Spinal cord (tissue), 10 donors: ENCODE measurements around the gene XYLT1. TPM values are rescaled to one million over a fixed set of nuclear protein-coding genes. Genes with fewer than 3 reads are reported as not detected.

Experiments used
- DNase-seq, 6 donors: peaks; one replicate each; pipeline versions ENCODE4 v3.0.0 to v3.0.0-alpha.2; 2013 to 2015; ENCODE audit warnings: low spot score in 6 of 6, low read depth in 4 of 6
- H3K27ac ChIP-seq: one replicate; pipeline ENCODE4 v1.5.1; 2013; ENCODE audit warnings: low read depth, low read length, control low read depth
- H3K27me3 ChIP-seq: one replicate; pipeline ENCODE4 v1.6.1; 2013; ENCODE audit warnings: low read length; ENCODE audit not compliant: control insufficient read depth, insufficient read depth
- H3K36me3 ChIP-seq: one replicate; pipeline ENCODE4 v1.6.1; 2013; ENCODE audit warnings: low read length; ENCODE audit not compliant: control insufficient read depth, insufficient read depth
- H3K4me1 ChIP-seq: one replicate; pipeline ENCODE4 v1.6.1; 2013; ENCODE audit warnings: low read length; ENCODE audit not compliant: control insufficient read depth, insufficient read depth
- H3K4me3 ChIP-seq: one replicate; pipeline ENCODE4 v1.5.1; 2013; ENCODE audit warnings: low read depth, low read length, control low read depth
- H3K9me3 ChIP-seq: one replicate; pipeline ENCODE4 v1.6.1; 2013; ENCODE audit warnings: low read length; ENCODE audit not compliant: control insufficient read depth, insufficient read depth
- WGBS: methylation state at CpG from one replicate; pipeline ENCODE4 v1.1.5; 2013; ENCODE audit warnings: missing lambda C conversion rate; ENCODE audit not compliant: insufficient coverage; 5-methylcytosine and 5-hydroxymethylcytosine counted together
- polyA plus RNA-seq, 2 donors: library from polyadenylated mRNA; unstranded; fragments of 120-200 nt; gene quantifications; one replicate each; pipeline ENCODE4 v1.2.1, GENCODE V29; 2013; ENCODE audit not compliant: insufficient read length in 2 of 2
- total RNA-seq, 2 donors: library from RNA; depleted of rRNA in 1 of 2; stranded (reverse); fragments of 120-200 nt in 1 of 2; fragments of >200 nt in 1 of 2; gene quantifications; one replicate each; pipeline versions ENCODE4 v1.2.3 to v1.2.4, GENCODE V29; 2013 to 2014
- donor health status: healthy.

Gene XYLT1
- total and polyA plus RNA-seq, 4 donors, result 13.0 to 17.0 (median 15.2) TPM

- peak overlapping the region; percentile 5 for H3K4me3 ChIP-seq
- H3K36me3 ChIP-seq, result peaks cover 7% of the 10 kb centered on the region
- H3K27ac ChIP-seq, result peak overlapping the region; percentile 40
- WGBS, result 10% methylated on average over 15 of the region's 17 CpGs
- H3K9me3 ChIP-seq, result no peaks in the 10 kb centered on the region
- DNase-seq, result peak; percentile 31 to 94 (median 50)
- H3K4me1 ChIP-seq, result peaks cover 23% of the 10 kb centered on the region
- no peaks in the 10 kb centered on the region for H3K27me3 ChIP-seq
Measured at GRCh38 chr16:17160920-17161431, 309.8 kb downstream of the XYLT1 start.

GRCh38 chr16:17160285-17160853 lies 310.4 kb downstream of the XYLT1 start:
- H3K9me3 ChIP-seq, result no peaks in the 10 kb centered on the region
- H3K4me1 ChIP-seq, result peaks cover 23% of the 10 kb centered on the region
- DNase-seq, result peak in 2 of 6 donors; percentile 50 to 83
- WGBS, result 23% methylated on average over 15 of the region's 18 CpGs
- H3K27ac ChIP-seq, result no peak overlapping the region
- no peak overlapping the region for H3K4me3 ChIP-seq
- H3K27me3 ChIP-seq, result no peaks in the 10 kb centered on the region
- H3K36me3 ChIP-seq, result peaks cover 7% of the 10 kb centered on the region

GRCh38 chr16:17159617-17160016 lies 311.1 kb downstream of the XYLT1 start:
- H3K27ac ChIP-seq, result no peak overlapping the region

GRCh38 chr16:17155936-17156335 lies 314.8 kb downstream of the XYLT1 start:
- H3K4me1 ChIP-seq, result peaks cover 11% of the 10 kb centered on the region
- no CpG with 5 or more reads among the region's 1 CpG for WGBS

More at GRCh38 chr16:17159617-17160016, 311.1 kb downstream of the XYLT1 start:
- DNase-seq, result peak in 2 of 6 donors; percentile 25 to 63
- WGBS, result 38% methylated on average over 11 of the region's 12 CpGs
- peaks cover 7% of the 10 kb centered on the region for H3K36me3 ChIP-seq
- no peaks in the 10 kb centered on the region for H3K9me3 ChIP-seq
- H3K4me3 ChIP-seq, result no peak overlapping the region
- H3K27me3 ChIP-seq, result no peaks in the 10 kb centered on the region
- peaks cover 23% of the 10 kb centered on the region for H3K4me1 ChIP-seq

GRCh38 chr16:17155485-17155884 lies 315.3 kb downstream of the XYLT1 start:
- no peak for DNase-seq
- H3K36me3 ChIP-seq, result peaks cover 3% of the 10 kb centered on the region
- peaks cover 6% of the 10 kb centered on the region for H3K4me1 ChIP-seq
- H3K27me3 ChIP-seq, result no peaks in the 10 kb centered on the region
- no peak overlapping the region for H3K27ac ChIP-seq
- 100% methylated on average over 1 of the region's 5 CpGs for WGBS
- H3K4me3 ChIP-seq, result no peak overlapping the region
- no peaks in the 10 kb centered on the region for H3K9me3 ChIP-seq

More at GRCh38 chr16:17155936-17156335, 314.8 kb downstream of the XYLT1 start:
- H3K9me3 ChIP-seq, result no peaks in the 10 kb centered on the region
- H3K27ac ChIP-seq, result no peak overlapping the region
- H3K36me3 ChIP-seq, result peaks cover 3% of the 10 kb centered on the region
- no peak overlapping the region for H3K4me3 ChIP-seq
- H3K27me3 ChIP-seq, result no peaks in the 10 kb centered on the region
- DNase-seq, result no peak

- Histone ChIP-seq H3K9me3 (no peaks in the 10 kb centered on the region), H3K27me3 (no peaks in the 10 kb centered on the region), H3K36me3 (peaks cover 3% of the 10 kb centered on the region), H3K27ac (no peak overlapping the region), H3K4me3 (no peak overlapping the region), H3K4me1 (peaks cover 1% of the 10 kb centered on the region)
- 50% methylated on average over 1 of the region's 2 CpGs for WGBS
- no peak for DNase-seq
Measured at GRCh38 chr16:17154981-17155380, 315.8 kb downstream of the XYLT1 start.

- Histone ChIP-seq H3K4me3 (no peak overlapping the region), H3K36me3 (peaks cover 3% of the 10 kb centered on the region), H3K27ac (no peak overlapping the region), H3K9me3 (no peaks in the 10 kb centered on the region), H3K4me1 (no peaks in the 10 kb centered on the region), H3K27me3 (no peaks in the 10 kb centered on the region)
- peak in 1 of 6 donors; percentile 68 for DNase-seq
- 72% methylated on average over 3 of the region's 7 CpGs for WGBS
Measured at GRCh38 chr16:17152311-17152710, 318.4 kb downstream of the XYLT1 start.

GRCh38 chr16:17151335-17151734 lies 319.4 kb downstream of the XYLT1 start:
- WGBS, result 95% methylated on average over 5 of the region's 5 CpGs
- no peak for DNase-seq
- Histone ChIP-seq H3K36me3 (no peaks in the 10 kb centered on the region), H3K27ac (no peak overlapping the region), H3K27me3 (no peaks in the 10 kb centered on the region), H3K4me3 (no peak overlapping the region), H3K9me3 (no peaks in the 10 kb centered on the region), H3K4me1 (no peaks in the 10 kb centered on the region)

- Histone ChIP-seq H3K27me3 (no peaks in the 10 kb centered on the region), H3K4me1 (no peaks in the 10 kb centered on the region), H3K9me3 (no peaks in the 10 kb centered on the region), H3K27ac (no peak overlapping the region), H3K36me3 (no peaks in the 10 kb centered on the region), H3K4me3 (no peak overlapping the region)
- WGBS, result 73% methylated on average over 3 of the region's 7 CpGs
- no peak for DNase-seq
Measured at GRCh38 chr16:17149904-17150483, 320.8 kb downstream of the XYLT1 start.

- Histone ChIP-seq H3K36me3 (no peaks in the 10 kb centered on the region), H3K27me3 (no peaks in the 10 kb centered on the region), H3K9me3 (no peaks in the 10 kb centered on the region), H3K4me3 (no peak overlapping the region), H3K4me1 (no peaks in the 10 kb centered on the region), H3K27ac (no peak overlapping the region)
- WGBS, result 100% methylated on average over 1 of the region's 3 CpGs
- DNase-seq, result no peak
Measured at GRCh38 chr16:17147942-17148341, 322.8 kb downstream of the XYLT1 start.
